ENCODE results near the gene GSTT2B.
"Not testable (repeated sequence)": the region's sequence is repeated elsewhere in the genome, so short reads cannot be mapped to it uniquely, and the experiment has no call there.

DNA sequence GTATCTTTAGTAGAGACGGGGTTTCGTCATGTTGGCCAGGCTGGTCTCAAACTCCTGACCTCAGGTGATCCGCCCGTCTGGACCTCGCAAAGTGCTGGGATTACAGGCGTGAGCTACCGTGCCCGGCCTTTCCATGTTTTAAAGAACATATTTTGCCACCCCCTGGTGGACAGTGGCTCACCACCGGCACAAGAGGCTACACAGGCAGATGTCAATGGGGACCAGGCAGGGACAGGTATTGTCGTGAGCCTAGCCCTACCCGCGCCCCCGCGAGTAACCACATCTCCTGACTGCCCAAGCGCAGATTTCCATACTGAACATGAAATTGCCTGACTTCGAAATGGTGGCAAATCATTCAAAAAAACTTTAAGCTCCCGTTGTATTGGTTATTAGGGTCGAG, 5.1 kb upstream of the GSTT2B start:
- TF ChIP-seq POLR2A, POLR2AphosphoS5 (IDR thresholded peaks at IDR 0.05): not testable (repeated sequence)
- TF ChIP-seq, protein P1, sequence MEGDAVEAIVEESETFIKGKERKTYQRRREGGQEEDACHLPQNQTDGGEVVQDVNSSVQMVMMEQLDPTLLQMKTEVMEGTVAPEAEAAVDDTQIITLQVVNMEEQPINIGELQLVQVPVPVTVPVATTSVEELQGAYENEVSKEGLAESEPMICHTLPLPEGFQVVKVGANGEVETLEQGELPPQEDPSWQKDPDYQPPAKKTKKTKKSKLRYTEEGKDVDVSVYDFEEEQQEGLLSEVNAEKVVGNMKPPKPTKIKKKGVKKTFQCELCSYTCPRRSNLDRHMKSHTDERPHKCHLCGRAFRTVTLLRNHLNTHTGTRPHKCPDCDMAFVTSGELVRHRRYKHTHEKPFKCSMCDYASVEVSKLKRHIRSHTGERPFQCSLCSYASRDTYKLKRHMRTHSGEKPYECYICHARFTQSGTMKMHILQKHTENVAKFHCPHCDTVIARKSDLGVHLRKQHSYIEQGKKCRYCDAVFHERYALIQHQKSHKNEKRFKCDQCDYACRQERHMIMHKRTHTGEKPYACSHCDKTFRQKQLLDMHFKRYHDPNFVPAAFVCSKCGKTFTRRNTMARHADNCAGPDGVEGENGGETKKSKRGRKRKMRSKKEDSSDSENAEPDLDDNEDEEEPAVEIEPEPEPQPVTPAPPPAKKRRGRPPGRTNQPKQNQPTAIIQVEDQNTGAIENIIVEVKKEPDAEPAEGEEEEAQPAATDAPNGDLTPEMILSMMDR (IDR thresholded peaks at IDR 0.05) = not testable (repeated sequence)
